Measurements from ENCODE around the gene SFRP4. TPM values are rescaled to one million over a fixed set of nuclear protein-coding genes. Genes with fewer than 3 reads are reported as not detected.

SFRP4 gene
- total and polyA plus RNA-seq, 10 of the 15 experiments (the other 5 are each of a cell fraction or from before 2014, with no cell fraction given): 0.02 to 0.15 (median 0.14) TPM; not detected in 7

GRCh38 chr7:37916673-37917660 is at the start of gene SFRP4 (continued):
- TF ChIP-seq SKIL (IDR thresholded peaks at IDR 0.05; ENCODE audit: low read depth, poor library complexity, severe bottlenecking) (no peak), SIX5 (IDR thresholded peaks at IDR 0.05; ENCODE audit: low read depth, low read length, severe bottlenecking) (no peak), HSF1 (IDR thresholded peaks at IDR 0.05; ENCODE audit: low read depth, low read length) (no peak), TBL1XR1 (IDR thresholded peaks at IDR 0.05; ENCODE audit: low read depth, low read length) (no peak), CHD2 (IDR thresholded peaks at IDR 0.05; ENCODE audit: borderline replicate concordance, low read depth, low read length) (no peak), IRF4 (IDR thresholded peaks at IDR 0.05; ENCODE audit: low read depth, low read length) (no peak), RAD21 (IDR thresholded peaks at IDR 0.05; ENCODE audit: insufficient read depth, low read depth, low read length) (peak; percentile 67), KAT2A (conservative IDR thresholded peaks at IDR 0.05; ENCODE audit: control insufficient read depth, low read depth, low read length) (no peak), SREBF2 (IDR thresholded peaks at IDR 0.05; ENCODE audit: low read length) (no peak), RELB (IDR thresholded peaks at IDR 0.05; ENCODE audit: low read depth) (no peak), CBFB (IDR thresholded peaks at IDR 0.05; ENCODE audit: low read depth) (no peak), CBX3 (IDR thresholded peaks at IDR 0.05; ENCODE audit: borderline replicate concordance, low read depth) (no peak), IKZF1 (conservative IDR thresholded peaks at IDR 0.05) (peak; percentile 39; the same call in 1 of the 2 replicates), TCF12 (IDR thresholded peaks at IDR 0.05; ENCODE audit: low read depth, low read length) (no peak), BCL3 (IDR thresholded peaks at IDR 0.05; ENCODE audit: borderline replicate concordance, insufficient read depth, low read depth, low read length, poor library complexity, severe bottlenecking) (no peak), STAT3 (IDR thresholded peaks at IDR 0.05; ENCODE audit: low read depth, low read length) (no peak), ATF3 (IDR thresholded peaks at IDR 0.05; ENCODE audit: borderline replicate concordance, extremely low read depth, low read depth, low read length) (no peak), SMARCA5 (IDR thresholded peaks at IDR 0.05) (peak; percentile 60; the same call in 1 of the 2 replicates), YY1 (IDR thresholded peaks at IDR 0.05; ENCODE audit: low read depth, low read length) (no peak), SMC3 (IDR thresholded peaks at IDR 0.05; ENCODE audit: borderline replicate concordance, low read length) (peak; percentile 68; the same call in 1 of the 2 replicates), RAD51 (IDR thresholded peaks at IDR 0.05) (no peak), ZSCAN29 (IDR thresholded peaks at IDR 0.05) (no peak), TAF1 (IDR thresholded peaks at IDR 0.05; ENCODE audit: borderline replicate concordance, low read depth, low read length) (no peak)

Data from GM12878 (cell line).